ENCODE results near the gene ATP6AP1.

- TF ChIP-seq, protein P1, sequence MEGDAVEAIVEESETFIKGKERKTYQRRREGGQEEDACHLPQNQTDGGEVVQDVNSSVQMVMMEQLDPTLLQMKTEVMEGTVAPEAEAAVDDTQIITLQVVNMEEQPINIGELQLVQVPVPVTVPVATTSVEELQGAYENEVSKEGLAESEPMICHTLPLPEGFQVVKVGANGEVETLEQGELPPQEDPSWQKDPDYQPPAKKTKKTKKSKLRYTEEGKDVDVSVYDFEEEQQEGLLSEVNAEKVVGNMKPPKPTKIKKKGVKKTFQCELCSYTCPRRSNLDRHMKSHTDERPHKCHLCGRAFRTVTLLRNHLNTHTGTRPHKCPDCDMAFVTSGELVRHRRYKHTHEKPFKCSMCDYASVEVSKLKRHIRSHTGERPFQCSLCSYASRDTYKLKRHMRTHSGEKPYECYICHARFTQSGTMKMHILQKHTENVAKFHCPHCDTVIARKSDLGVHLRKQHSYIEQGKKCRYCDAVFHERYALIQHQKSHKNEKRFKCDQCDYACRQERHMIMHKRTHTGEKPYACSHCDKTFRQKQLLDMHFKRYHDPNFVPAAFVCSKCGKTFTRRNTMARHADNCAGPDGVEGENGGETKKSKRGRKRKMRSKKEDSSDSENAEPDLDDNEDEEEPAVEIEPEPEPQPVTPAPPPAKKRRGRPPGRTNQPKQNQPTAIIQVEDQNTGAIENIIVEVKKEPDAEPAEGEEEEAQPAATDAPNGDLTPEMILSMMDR (IDR thresholded peaks at IDR 0.05): no peak
- no peak for TF ChIP-seq POLR2A (IDR thresholded peaks at IDR 0.05)
These were observed 42.0 kb downstream of the ATP6AP1 start for GRCh38 chrX:154470434-154470833.

All from testis (tissue), 2 donors.